ENCODE measurements around the gene KCNK3.

- TF ChIP-seq, protein P1, sequence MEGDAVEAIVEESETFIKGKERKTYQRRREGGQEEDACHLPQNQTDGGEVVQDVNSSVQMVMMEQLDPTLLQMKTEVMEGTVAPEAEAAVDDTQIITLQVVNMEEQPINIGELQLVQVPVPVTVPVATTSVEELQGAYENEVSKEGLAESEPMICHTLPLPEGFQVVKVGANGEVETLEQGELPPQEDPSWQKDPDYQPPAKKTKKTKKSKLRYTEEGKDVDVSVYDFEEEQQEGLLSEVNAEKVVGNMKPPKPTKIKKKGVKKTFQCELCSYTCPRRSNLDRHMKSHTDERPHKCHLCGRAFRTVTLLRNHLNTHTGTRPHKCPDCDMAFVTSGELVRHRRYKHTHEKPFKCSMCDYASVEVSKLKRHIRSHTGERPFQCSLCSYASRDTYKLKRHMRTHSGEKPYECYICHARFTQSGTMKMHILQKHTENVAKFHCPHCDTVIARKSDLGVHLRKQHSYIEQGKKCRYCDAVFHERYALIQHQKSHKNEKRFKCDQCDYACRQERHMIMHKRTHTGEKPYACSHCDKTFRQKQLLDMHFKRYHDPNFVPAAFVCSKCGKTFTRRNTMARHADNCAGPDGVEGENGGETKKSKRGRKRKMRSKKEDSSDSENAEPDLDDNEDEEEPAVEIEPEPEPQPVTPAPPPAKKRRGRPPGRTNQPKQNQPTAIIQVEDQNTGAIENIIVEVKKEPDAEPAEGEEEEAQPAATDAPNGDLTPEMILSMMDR (optimal IDR thresholded peaks at IDR 0.05 in 1 of 3, IDR thresholded peaks at IDR 0.05 in 1 of 3, conservative IDR thresholded peaks at IDR 0.05 in 1 of 3; ENCODE audit: extremely low read depth in 1 of 3, insufficient read depth in 2 of 3, low read length in 3 of 3): no peak
- TF ChIP-seq EZH2 (IDR thresholded peaks at IDR 0.05; ENCODE audit: low read length): no peak
Observed at GRCh38 chr2:26746934-26747333, 54.4 kb downstream of the KCNK3 start.
